Measurements from ENCODE around the gene LGALS9.

GRCh38 chr17:27663936-27664605, 33.1 kb downstream of the LGALS9 start:
- TF ChIP-seq CTCF (IDR thresholded peaks at IDR 0.05) (no peak), POLR2A (IDR thresholded peaks at IDR 0.05) (no peak)

All from Peyer's patch (tissue), 4 donors.